ENCODE measurements around the gene SHCBP1L.

DNA sequence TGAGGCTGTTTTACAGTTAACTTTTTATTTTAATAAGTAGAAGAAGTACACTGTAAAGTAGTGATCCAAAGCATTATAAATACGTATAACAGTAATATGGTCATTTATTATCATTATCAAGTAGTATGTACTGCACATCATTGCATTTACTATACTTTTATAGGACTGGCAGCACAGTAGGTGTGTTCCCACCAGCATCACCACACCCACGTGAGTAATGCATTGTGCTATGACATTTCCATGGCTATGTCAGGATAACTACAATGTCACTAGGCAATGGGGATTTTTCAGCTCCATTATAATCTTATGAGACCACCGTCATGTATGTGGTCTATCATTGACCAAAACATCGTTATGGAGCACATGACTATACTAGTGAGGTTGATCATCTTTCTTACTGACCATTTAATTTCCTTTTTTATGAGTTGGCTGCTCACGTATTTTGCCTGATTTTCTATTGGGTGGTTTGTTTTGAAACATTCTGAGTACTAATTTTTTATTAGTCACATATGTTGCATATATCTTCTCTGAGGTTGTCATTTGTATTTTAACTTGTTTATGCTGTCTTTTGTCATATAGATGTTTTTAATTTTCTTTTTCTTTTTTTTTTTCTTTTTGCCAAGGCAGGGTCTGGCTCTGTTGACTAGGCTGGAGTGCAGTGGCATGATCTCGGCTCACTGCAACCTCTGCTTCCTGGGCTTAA lies 25.3 kb upstream of the SHCBP1L start:
- TF ChIP-seq, protein P1, sequence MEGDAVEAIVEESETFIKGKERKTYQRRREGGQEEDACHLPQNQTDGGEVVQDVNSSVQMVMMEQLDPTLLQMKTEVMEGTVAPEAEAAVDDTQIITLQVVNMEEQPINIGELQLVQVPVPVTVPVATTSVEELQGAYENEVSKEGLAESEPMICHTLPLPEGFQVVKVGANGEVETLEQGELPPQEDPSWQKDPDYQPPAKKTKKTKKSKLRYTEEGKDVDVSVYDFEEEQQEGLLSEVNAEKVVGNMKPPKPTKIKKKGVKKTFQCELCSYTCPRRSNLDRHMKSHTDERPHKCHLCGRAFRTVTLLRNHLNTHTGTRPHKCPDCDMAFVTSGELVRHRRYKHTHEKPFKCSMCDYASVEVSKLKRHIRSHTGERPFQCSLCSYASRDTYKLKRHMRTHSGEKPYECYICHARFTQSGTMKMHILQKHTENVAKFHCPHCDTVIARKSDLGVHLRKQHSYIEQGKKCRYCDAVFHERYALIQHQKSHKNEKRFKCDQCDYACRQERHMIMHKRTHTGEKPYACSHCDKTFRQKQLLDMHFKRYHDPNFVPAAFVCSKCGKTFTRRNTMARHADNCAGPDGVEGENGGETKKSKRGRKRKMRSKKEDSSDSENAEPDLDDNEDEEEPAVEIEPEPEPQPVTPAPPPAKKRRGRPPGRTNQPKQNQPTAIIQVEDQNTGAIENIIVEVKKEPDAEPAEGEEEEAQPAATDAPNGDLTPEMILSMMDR (IDR thresholded peaks at IDR 0.05), result no peak
- TF ChIP-seq POLR2A (IDR thresholded peaks at IDR 0.05) (no peak), EP300 (IDR thresholded peaks at IDR 0.05) (no peak), POLR2AphosphoS5 (IDR thresholded peaks at IDR 0.05) (no peak)

All from sigmoid colon (tissue), 4 donors.